ENCODE measurements around the gene RPS6KA2. TPM values are rescaled to one million over a fixed set of nuclear protein-coding genes. Genes with fewer than 3 reads are reported as not detected.
"Not testable (repeated sequence)": the region's sequence is repeated elsewhere in the genome, so short reads cannot be mapped to it uniquely, and the experiment has no call there.

The RPS6KA2 gene
- total RNA-seq, 1 donor from 2014 or later: 33.7 TPM

- no peak for TF ChIP-seq CTCF (conservative IDR thresholded peaks at IDR 0.05)
- no peak for DNase-seq (ENCODE audit: low read depth, low spot score)
- Mint-ChIP-seq H3K4me3 (no peak overlapping the region), H3K4me1 (peaks cover under 1% of the 10 kb centered on the region), H3K27ac (ENCODE audit: unreplicated experiment) (no peak overlapping the region), H3K27me3 (ENCODE audit: low read depth) (no peaks in the 10 kb centered on the region), H3K36me3 (ENCODE audit: low read depth) (peaks cover 26% of the 10 kb centered on the region), H3K9me3 (peaks cover 4% of the 10 kb centered on the region)
Observed at GRCh38 chr6:166532302-166532701, 94.7 kb downstream of the RPS6KA2 start.

- peaks cover 4% of the 10 kb centered on the region for H3K9me3 Mint-ChIP-seq
- H3K4me3 Mint-ChIP-seq: no peak overlapping the region
- TF ChIP-seq CTCF (conservative IDR thresholded peaks at IDR 0.05): no peak
- H3K4me1 Mint-ChIP-seq: peaks cover 7% of the 10 kb centered on the region
- H3K27me3 Mint-ChIP-seq (ENCODE audit: low read depth): no peaks in the 10 kb centered on the region
- DNase-seq (ENCODE audit: low read depth, low spot score): no peak
- no peak overlapping the region for H3K27ac Mint-ChIP-seq (ENCODE audit: unreplicated experiment)
- peaks cover 27% of the 10 kb centered on the region for H3K36me3 Mint-ChIP-seq (ENCODE audit: low read depth)
Observed at GRCh38 chr6:166530211-166531095, 96.6 kb downstream of the RPS6KA2 start.

- H3K27me3 Mint-ChIP-seq (ENCODE audit: low read depth): no peaks in the 10 kb centered on the region
- TF ChIP-seq CTCF (conservative IDR thresholded peaks at IDR 0.05): no peak
- peaks cover 27% of the 10 kb centered on the region for H3K36me3 Mint-ChIP-seq (ENCODE audit: low read depth)
- peaks cover 7% of the 10 kb centered on the region for H3K4me1 Mint-ChIP-seq
- DNase-seq (ENCODE audit: low read depth, low spot score): no peak
- no peak overlapping the region for H3K27ac Mint-ChIP-seq (ENCODE audit: unreplicated experiment)
- H3K4me3 Mint-ChIP-seq: no peak overlapping the region
- peaks cover 4% of the 10 kb centered on the region for H3K9me3 Mint-ChIP-seq
Observed at GRCh38 chr6:166529586-166529985, 97.5 kb downstream of the RPS6KA2 start.

- H3K9me3 Mint-ChIP-seq; H3K27me3 Mint-ChIP-seq (ENCODE audit: low read depth); H3K4me1 Mint-ChIP-seq; DNase-seq (ENCODE audit: low read depth, low spot score); H3K4me3 Mint-ChIP-seq; H3K27ac Mint-ChIP-seq (ENCODE audit: unreplicated experiment): not testable (repeated sequence)
- H3K36me3 Mint-ChIP-seq (ENCODE audit: low read depth): peaks cover 27% of the 10 kb centered on the region
Observed at GRCh38 chr6:166529058-166529457, 98.0 kb downstream of the RPS6KA2 start.

- DNase-seq (ENCODE audit: low read depth, low spot score): no peak
- Mint-ChIP-seq H3K4me1 (peaks cover 7% of the 10 kb centered on the region), H3K27ac (ENCODE audit: unreplicated experiment) (no peak overlapping the region), H3K27me3 (ENCODE audit: low read depth) (no peaks in the 10 kb centered on the region), H3K9me3 (peaks cover 4% of the 10 kb centered on the region), H3K4me3 (no peak overlapping the region), H3K36me3 (ENCODE audit: low read depth) (peaks cover 27% of the 10 kb centered on the region)
- no peak for TF ChIP-seq CTCF (conservative IDR thresholded peaks at IDR 0.05)
Observed at GRCh38 chr6:166527849-166528248, 99.2 kb downstream of the RPS6KA2 start.

GRCh38 chr6:166526937-166527336 is 100.1 kb downstream of the RPS6KA2 start:
- Mint-ChIP-seq H3K27ac (ENCODE audit: unreplicated experiment) (no peak overlapping the region), H3K36me3 (ENCODE audit: low read depth) (peaks cover 29% of the 10 kb centered on the region), H3K9me3 (peaks cover 4% of the 10 kb centered on the region), H3K27me3 (ENCODE audit: low read depth) (no peaks in the 10 kb centered on the region), H3K4me3 (no peak overlapping the region), H3K4me1 (peaks cover 7% of the 10 kb centered on the region)
- no peak for DNase-seq (ENCODE audit: low read depth, low spot score)
- TF ChIP-seq CTCF (conservative IDR thresholded peaks at IDR 0.05): no peak

Data from neural crest cell (in vitro differentiated cells).